ENCODE measurements around the gene RLBP1. TPM values are rescaled to one million over a fixed set of nuclear protein-coding genes. Genes with fewer than 3 reads are reported as not detected.

The RLBP1 gene
- total and polyA plus RNA-seq, 9 of the 15 experiments (the other 6 are each of a cell fraction or from before 2014, with no cell fraction given) = 0.05 TPM; not detected in 8

DNA sequence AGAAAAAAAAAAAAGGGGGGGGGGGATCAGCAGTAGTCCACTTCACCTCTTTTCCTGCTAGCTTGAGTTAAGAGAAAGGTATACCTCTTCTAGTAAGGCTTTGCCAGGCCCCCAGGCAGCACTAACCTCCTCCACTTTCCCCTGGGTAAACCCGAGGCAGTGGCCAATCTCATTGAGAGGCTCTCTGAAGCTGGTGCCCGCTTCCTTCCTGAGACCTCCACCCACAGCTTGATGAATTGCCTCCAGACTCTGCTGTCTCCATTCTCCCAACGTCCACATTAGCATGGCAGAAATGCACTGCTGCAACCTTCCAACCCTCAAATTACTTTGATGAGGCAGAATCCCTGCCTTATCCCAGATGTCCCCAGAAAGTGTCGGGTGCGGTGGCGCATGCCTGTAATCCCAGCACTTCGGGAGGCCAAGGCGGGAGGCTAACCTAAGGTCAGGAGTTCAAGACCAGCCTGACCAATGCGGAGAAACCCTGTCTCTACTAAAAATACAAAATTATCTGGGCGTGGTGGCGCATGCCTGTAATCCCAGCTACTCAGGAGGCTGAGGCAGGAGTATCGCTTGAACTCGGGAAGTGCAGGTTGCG lies 15.3 kb downstream of the RLBP1 start:
- Histone ChIP-seq H3K79me2 (ENCODE audit: control insufficient read depth, insufficient read depth, low read length) (no peaks in the 10 kb centered on the region), H3K4me1 (replicated peaks in 1 of 2; ENCODE audit: control insufficient read depth in 2 of 2, insufficient read depth in 2 of 2, low read length in 2 of 2) (peaks cover 0 to 10% of the 10 kb centered on the region in 2 experiments; a peak in 2 of 5 replicates), H3K9me1 (ENCODE audit: control insufficient read depth, insufficient read depth, low read length) (no peaks in the 10 kb centered on the region), H3K27ac (ENCODE audit: extremely low read depth, low read depth, low read length) (no peak overlapping the region), H3K27me3 (ENCODE audit: control insufficient read depth in 2 of 2, insufficient read depth in 2 of 2, low read length in 2 of 2) (peaks cover 4 to 7% of the 10 kb centered on the region in 2 experiments; a peak in 4 of 5 replicates), H3K4me2 (ENCODE audit: insufficient read depth, low read length) (no peak overlapping the region), H3K9ac (ENCODE audit: insufficient read depth in 1 of 2, low read depth in 2 of 2, low read length in 2 of 2) (no peak overlapping the region), H2AFZ (ENCODE audit: low read depth, low read length) (no peak overlapping the region), H3K4me3 (no peak overlapping the region), H3K36me3 (ENCODE audit: control insufficient read depth, insufficient read depth, low read length) (no peaks in the 10 kb centered on the region), H3K9me3 (replicated peaks; ENCODE audit: control insufficient read depth, insufficient read depth, low read depth, low read length) (no peaks in the 10 kb centered on the region), H4K20me1 (replicated peaks; ENCODE audit: control insufficient read depth, insufficient read depth, low read length) (no peaks in the 10 kb centered on the region)
- POLR2A ChIA-PET = interaction anchor here (0.6 to 1.3 kb wide), 8 partner anchors 10 to 155 kb away, joined by 3 to 7 read pairs (median 3); no protein-coding TSS in a partner anchor
- in situ Hi-C loops (cut with MboI) (no loop called here), intact Hi-C loops (cut with micrococcal nuclease) (loop anchor here (5.0 kb wide), 1 partner anchor 101 kb away; no protein-coding TSS in a partner anchor)
- WGBS (ENCODE audit: insufficient coverage, low coverage, missing lambda C conversion rate) = 24% methylated on average over 13 of the region's 14 CpGs
- CTCF ChIA-PET (ENCODE audit: low intra/inter-chr PET ratio) = interaction anchor here (0.6 to 3.2 kb wide), 4 partner anchors 38 to 233 kb away, joined by 3 to 17 read pairs (median 6); partner anchors contain the start of gene FANCI
- no peak for FAIRE-seq
- no peak for TF ChIP-seq FOXJ3 (CRISPR knock-in tag; IDR thresholded peaks at IDR 0.05)
- TF ChIP-seq KDM2B (CRISPR knock-in tag; IDR thresholded peaks at IDR 0.05) = no peak
- TF ChIP-seq RAD21 (CRISPR knock-in tag; conservative IDR thresholded peaks at IDR 0.05 in 1 of 2, IDR thresholded peaks at IDR 0.05 in 1 of 2) = no peak
- no peak for TF ChIP-seq SRSF7 (optimal IDR thresholded peaks at IDR 0.05; ENCODE audit: low read depth, low read length)
- TF ChIP-seq ZSCAN32 (CRISPR knock-in tag; IDR thresholded peaks at IDR 0.05) = no peak
- no peak for ATAC-seq
- BruUV-seq (replicated peaks) = no TSS peak
- DNase-seq (ENCODE audit: extremely low read depth in 1 of 4, low spot score in 3 of 4) = no peak

Data from K562 (cell line).